HepG2 (cell line): ENCODE data around the gene CDK13. TPM values are rescaled to one million over a fixed set of nuclear protein-coding genes. Genes with fewer than 3 reads are reported as not detected.

Source experiments
- ATAC-seq: fragments of 200-7000 bp; cut with Tn5 transposase; 3 replicates; pipeline ENCODE4 v1.9.1; 2020; ENCODE audit warnings: mild to moderate bottlenecking, moderate library complexity
- BruUV-seq: library from RNA; stranded (reverse); fragments of 400-500 nt; replicated peaks from 2 replicates; lab custom pipeline; 2021; lab: Mats Ljungman, UMichigan
- CTCF ChIA-PET: fragments of 300-600 bp; formaldehyde crosslinking; extraction: SDS; loops from one replicate; lab custom pipeline; 2021; ENCODE audit warnings: low total read pairs, inconsistent platforms, low intra/inter-chr PET ratio; lab: Yijun Ruan, JAX
- POLR2A ChIA-PET: fragments of 350-600 bp; sonication (Branson Sonifier 250); formaldehyde crosslinking; loops from one replicate; lab custom pipeline; 2020; ENCODE audit warnings: antibody characterized with exemption, inconsistent platforms; lab: Yijun Ruan, JAX
- DNase-seq: peaks from one replicate; pipeline ENCODE4 v3.0.0-alpha.2; 2015; ENCODE audit warnings: low spot score
- FAIRE-seq: peaks from 3 replicates; lab custom pipeline; 2011; peaks lifted over from hg19 to GRCh38; lab: Jason Lieb, UNC
- H2AFZ ChIP-seq: one replicate; pipeline ENCODE4 v1.6.1; 2011; ENCODE audit warnings: low read length, inconsistent platforms
- H3K27ac ChIP-seq: fragments of 300-600 bp; 3 replicates; pipeline ENCODE4 v1.8.0; 2011; ENCODE audit warnings: mixed run types, mild to moderate bottlenecking, mixed read lengths, low read length, inconsistent platforms; ENCODE audit not compliant: insufficient read depth; ENCODE audit errors: extremely low read length
- H3K27me3 ChIP-seq, 2 experiments: fragments of 200-600 bp in 1 of 2; 2 replicates in 1 of 2; 3 replicates in 1 of 2; pipeline versions ENCODE4 v1.6.0 to v1.8.0; 2011; ENCODE audit warnings: low read length in 2 of 2, mild to moderate bottlenecking in 2 of 2, moderate library complexity in 2 of 2, inconsistent platforms in 1 of 2; ENCODE audit not compliant: insufficient read depth in 2 of 2, control insufficient read depth in 1 of 2
- H3K36me3 ChIP-seq, 2 experiments: fragments of 200-600 bp in 1 of 2; replicated peaks in 1 of 2; 2 replicates in 1 of 2; 3 replicates in 1 of 2; pipeline versions ENCODE4 v1.5.1 to v1.8.0; 2011; ENCODE audit warnings: low read length in 2 of 2, inconsistent platforms in 1 of 2; ENCODE audit not compliant: insufficient read depth in 2 of 2, control insufficient read depth in 1 of 2
- H3K4me1 ChIP-seq: 2 replicates; pipeline ENCODE4 v1.5.1; 2012; ENCODE audit warnings: low read length, inconsistent platforms; ENCODE audit not compliant: insufficient read depth
- H3K4me2 ChIP-seq: 2 replicates; pipeline ENCODE4 v1.6.0; 2011; ENCODE audit warnings: low read depth, low read length, inconsistent platforms
- H3K4me3 ChIP-seq, 3 experiments: fragments of 200-600 bp in 1 of 3; sonication (generic), shearing (Covaris generic) in 1 of 3; replicated peaks in 1 of 3; 2 replicates each; pipeline ENCODE4 v1.5.1; 2011 to 2016; ENCODE audit warnings: low read length in 3 of 3, inconsistent platforms in 2 of 3, low read depth in 2 of 3, mild to moderate bottlenecking in 2 of 3, control low read depth in 1 of 3, mixed read lengths in 1 of 3; ENCODE audit not compliant: insufficient read depth in 1 of 3
- H3K79me2 ChIP-seq: one replicate; pipeline ENCODE4 v1.6.1; 2011; ENCODE audit warnings: low read length, inconsistent platforms; ENCODE audit not compliant: insufficient read depth
- H3K9ac ChIP-seq: 2 replicates; pipeline ENCODE4 v1.6.0; 2011; ENCODE audit warnings: mild to moderate bottlenecking, low read depth, low read length, inconsistent platforms; ENCODE audit not compliant: insufficient read depth
- H3K9me3 ChIP-seq: 2 replicates; pipeline ENCODE4 v1.5.1; 2012; ENCODE audit warnings: mild to moderate bottlenecking, low read length
- H4K20me1 ChIP-seq: 2 replicates; pipeline ENCODE4 v1.6.0; 2011; ENCODE audit warnings: inconsistent platforms, mild to moderate bottlenecking, low read length, moderate library complexity; ENCODE audit not compliant: insufficient read depth
- ARNTL ChIP-seq: sonication (generic); formaldehyde crosslinking; IDR thresholded peaks from 2 replicates; pipeline ENCODE4 v1.4.0; 2020; ENCODE audit warnings: mild to moderate bottlenecking, missing genetic modification reagents
- ATM ChIP-seq: fragments of 450-650 bp; IDR thresholded peaks from 2 replicates; pipeline ENCODE4 v1.7.1; 2017; ENCODE audit warnings: mild to moderate bottlenecking, borderline replicate concordance
- FOXK2 ChIP-seq: fragments of 450-650 bp; IDR thresholded peaks from 2 replicates; pipeline ENCODE4 v1.6.1; 2016
- GATAD1 ChIP-seq: IDR thresholded peaks from 2 replicates; pipeline ENCODE4 v1.6.1; 2016; ENCODE audit warnings: missing genetic modification reagents, missing compliant biosample characterization
- IKZF1 ChIP-seq: fragments of 450-650 bp; IDR thresholded peaks from 2 replicates; pipeline ENCODE4 v1.7.1; 2016
- RFXAP ChIP-seq: sonication (generic); formaldehyde crosslinking; IDR thresholded peaks from 2 replicates; pipeline ENCODE4 v1.4.0; 2020; ENCODE audit warnings: missing genetic modification reagents, borderline replicate concordance
- SAFB2 ChIP-seq: sonication (generic); formaldehyde crosslinking; IDR thresholded peaks from 2 replicates; pipeline ENCODE4 v1.5.1; 2020; ENCODE audit warnings: missing genetic modification reagents, low read depth, mild to moderate bottlenecking, borderline replicate concordance
- SCMH1 ChIP-seq: sonication (generic); formaldehyde crosslinking; IDR thresholded peaks from 2 replicates; pipeline ENCODE4 v1.9.0; 2021; ENCODE audit warnings: missing genetic modification reagents, mild to moderate bottlenecking, borderline replicate concordance
- SSRP1 ChIP-seq: IDR thresholded peaks from 2 replicates; pipeline ENCODE4 v1.6.1; 2016; ENCODE audit warnings: control low read depth
- TEF ChIP-seq: sonication (generic); formaldehyde crosslinking; IDR thresholded peaks from 2 replicates; pipeline ENCODE4 v1.5.0; 2020; ENCODE audit warnings: missing genetic modification reagents
- ZBTB25 ChIP-seq: IDR thresholded peaks from 2 replicates; pipeline ENCODE4 v1.6.1; 2018; ENCODE audit warnings: missing genetic modification reagents
- ZBTB42 ChIP-seq: sonication (generic); formaldehyde crosslinking; IDR thresholded peaks from 2 replicates; pipeline ENCODE4 v1.5.0; 2020; ENCODE audit warnings: mild to moderate bottlenecking, missing genetic modification reagents
- ZNF512B ChIP-seq: sonication (generic); formaldehyde crosslinking; IDR thresholded peaks from 2 replicates; pipeline ENCODE4 v1.5.1; 2020; ENCODE audit warnings: missing genetic modification reagents, mild to moderate bottlenecking, borderline replicate concordance
- WGBS: methylation state at CpG from one replicate; pipeline ENCODE4 v1.1.6; 2017; ENCODE audit warnings: low lambda C conversion rate; 5-methylcytosine and 5-hydroxymethylcytosine counted together
- in situ Hi-C: cut with HindIII; loops from 2 replicates; pipeline ENCODE4 v1.10.0; 2017; ENCODE audit warnings: low pct_unique_long_range_greater_than_20kb; ENCODE audit not compliant: extremely low pct_ligation_motif_present
- intact Hi-C: fragments of 100-400 bp; cut with micrococcal nuclease; formaldehyde crosslinking; loops from one replicate; pipeline ENCODE4 v1.10.0; 2022; ENCODE audit not compliant: unreplicated experiment
- polyA plus RNA-seq, 8 experiments: library from polyadenylated mRNA; depleted of rRNA in 3 of 8; stranded (reverse) in 7 of 8; unstranded in 1 of 8; fragments of >200 nt; fragmentation: Illumina TruSeq in 4 of 8; extraction: Trizol in 4 of 8; gene quantifications; 2 replicates each; pipeline versions ENCODE4 v1.2.1 to v1.2.3, GENCODE V29; 2011 to 2016; ENCODE audit warnings: low read depth in 4 of 8, missing spikeins in 1 of 8, mixed read lengths in 1 of 8; ENCODE audit not compliant: insufficient read depth in 1 of 8
- total RNA-seq, 5 experiments: library from RNA; depleted of rRNA; stranded (reverse); fragments of >200 nt; fragmentation: Illumina TruSeq; extraction: Trizol; gene quantifications; 2 replicates each; pipeline ENCODE4 v1.2.3, GENCODE V29; 2016; ENCODE audit warnings: low read depth in 1 of 5

CDK13 gene
- total and polyA plus RNA-seq, 2 of the 13 experiments (the other 11 are each of a cell fraction or from before 2014, with no cell fraction given) = 21.0 to 40.9 TPM

GRCh38 chr7:39937366-39938153 is 12.5 kb upstream of the CDK13 start:
- WGBS = 49% methylated on average over 2 of the region's 2 CpGs
- Histone ChIP-seq H3K4me1 (no peaks in the 10 kb centered on the region), H3K36me3 (no peaks in the 10 kb centered on the region), H3K27ac (no peak overlapping the region), H3K9ac (no peak overlapping the region), H3K4me3 (no peak overlapping the region), H3K4me2 (no peak overlapping the region), H2AFZ (no peak overlapping the region), H3K27me3 (no peaks in the 10 kb centered on the region), H4K20me1 (no peaks in the 10 kb centered on the region), H3K79me2 (no peaks in the 10 kb centered on the region), H3K9me3 (no peaks in the 10 kb centered on the region)
- no peak for TF ChIP-seq SCMH1 (CRISPR knock-in tag)
- TF ChIP-seq IKZF1 = no peak
- no peak for TF ChIP-seq ZBTB42 (CRISPR knock-in tag)
- TF ChIP-seq GATAD1 = no peak
- TF ChIP-seq ATM = no peak
- TF ChIP-seq ZBTB25 (CRISPR knock-in tag) = no peak
- TF ChIP-seq FOXK2 = no peak
- no peak for TF ChIP-seq ARNTL (CRISPR knock-in tag)
- no peak for TF ChIP-seq RFXAP (CRISPR knock-in tag)
- TF ChIP-seq SSRP1 (CRISPR knock-in tag) = no peak
- no peak for TF ChIP-seq SAFB2 (CRISPR knock-in tag)
- no peak for TF ChIP-seq ZNF512B (CRISPR knock-in tag)
- TF ChIP-seq TEF (CRISPR knock-in tag) = no peak
- no peak for ATAC-seq
- intact Hi-C loops = no loop called here
- ChIA-PET CTCF (no interaction called here), POLR2A (no interaction called here)
- no TSS peak for BruUV-seq
- DNase-seq = no peak
- no peak for FAIRE-seq
- in situ Hi-C loops = no loop called here
